Kidney (tissue), 14 donors: ENCODE measurements around the gene HHIPL1. TPM values are rescaled to one million over a fixed set of nuclear protein-coding genes. Genes with fewer than 3 reads are reported as not detected.

Experiments used
- DNase-seq, 5 donors: peaks; one replicate each; pipeline ENCODE4 v3.0.0-alpha.2; 2013 to 2020
- FAIRE-seq: peaks from 2 replicates; lab custom pipeline; 2012; peaks lifted over from hg19 to GRCh38; lab: Jason Lieb, UNC
- H3K27ac ChIP-seq, 2 donors: one replicate each; pipeline ENCODE4 v1.7.0; 2013; ENCODE audit warnings: low read depth in 2 of 2, low read length in 2 of 2, inconsistent platforms in 1 of 2
- H3K27me3 ChIP-seq: one replicate; pipeline ENCODE4 v1.7.1; 2013; ENCODE audit warnings: low read length, inconsistent platforms; ENCODE audit not compliant: control insufficient read depth, insufficient read depth
- H3K36me3 ChIP-seq, 3 donors: one replicate each; pipeline versions ENCODE4 v1.7.0 to v1.7.1; 2013; ENCODE audit warnings: low read length in 3 of 3, control low read depth in 1 of 3, inconsistent platforms in 1 of 3; ENCODE audit not compliant: insufficient read depth in 3 of 3, control insufficient read depth in 2 of 3
- H3K4me1 ChIP-seq, 3 donors: one replicate each; pipeline versions ENCODE4 v1.7.0 to v1.7.1; 2013; ENCODE audit warnings: low read length in 3 of 3, inconsistent platforms in 1 of 3, low read depth in 1 of 3; ENCODE audit not compliant: control insufficient read depth in 2 of 3, insufficient read depth in 2 of 3
- H3K4me3 ChIP-seq, 3 donors: one replicate each; pipeline versions ENCODE4 v1.7.0 to v1.8.1; 2013; ENCODE audit warnings: low read length in 3 of 3, control low read depth in 1 of 3, inconsistent platforms in 1 of 3
- H3K9ac ChIP-seq, 3 donors: one replicate each; pipeline versions ENCODE4 v1.7.0 to v1.7.1; 2013; ENCODE audit warnings: low read length in 3 of 3, control low read depth in 1 of 3, inconsistent platforms in 1 of 3
- H3K9me3 ChIP-seq, 3 donors: one replicate each; pipeline versions ENCODE4 v1.7.0 to v1.7.1; 2013; ENCODE audit warnings: low read length in 3 of 3, control low read depth in 1 of 3, inconsistent platforms in 1 of 3; ENCODE audit not compliant: control insufficient read depth in 2 of 3, insufficient read depth in 1 of 3
- intact Hi-C: fragments of 100-400 bp; cut with DNase I; formaldehyde crosslinking; loops from one replicate; pipeline ENCODE4 v1.11.1; 2022
- polyA plus RNA-seq: library from polyadenylated mRNA; stranded (reverse); fragments of 350-450 nt; fragmentation: Illumina TruSeq; extraction: RNeasy Lipid Tissue Mini Kit (QIAGEN cat#74804); gene quantifications from one replicate; pipeline ENCODE4 v1.2.3, GENCODE V29; 2014; ENCODE audit warnings: low read depth, low replicate concordance; ENCODE audit not compliant: insufficient read depth
- total RNA-seq: library from RNA; stranded (reverse); fragmentation: NEBNext Ultra II Directional; extraction: Animal tissue kit (Norgen Biotek cat#: 25700); gene quantifications from one replicate; pipeline ENCODE4 v1.2.1, GENCODE V29; 2021
- TF ChIP-seq, protein P1 (sequence below): IDR thresholded peaks from 3 replicates; pipeline ENCODE4 v1.5.1; 2012; ENCODE audit warnings: mild to moderate bottlenecking, moderate library complexity, borderline replicate concordance; ENCODE audit not compliant: insufficient read depth; ENCODE audit errors: extremely low read depth
- donor health status: control.
- donor health status: control.
- donor health status: control.
- donor health status: control.
- donor health status: control.
- donor health status: DM: yes; HTN: yes; CAD: no.
- donor health status: Normal renal cell carcinoma (clear cell type).

The HHIPL1 gene
- total and polyA plus RNA-seq, 2 donors from 2014 or later = 0.32 to 0.88 TPM

DNA sequence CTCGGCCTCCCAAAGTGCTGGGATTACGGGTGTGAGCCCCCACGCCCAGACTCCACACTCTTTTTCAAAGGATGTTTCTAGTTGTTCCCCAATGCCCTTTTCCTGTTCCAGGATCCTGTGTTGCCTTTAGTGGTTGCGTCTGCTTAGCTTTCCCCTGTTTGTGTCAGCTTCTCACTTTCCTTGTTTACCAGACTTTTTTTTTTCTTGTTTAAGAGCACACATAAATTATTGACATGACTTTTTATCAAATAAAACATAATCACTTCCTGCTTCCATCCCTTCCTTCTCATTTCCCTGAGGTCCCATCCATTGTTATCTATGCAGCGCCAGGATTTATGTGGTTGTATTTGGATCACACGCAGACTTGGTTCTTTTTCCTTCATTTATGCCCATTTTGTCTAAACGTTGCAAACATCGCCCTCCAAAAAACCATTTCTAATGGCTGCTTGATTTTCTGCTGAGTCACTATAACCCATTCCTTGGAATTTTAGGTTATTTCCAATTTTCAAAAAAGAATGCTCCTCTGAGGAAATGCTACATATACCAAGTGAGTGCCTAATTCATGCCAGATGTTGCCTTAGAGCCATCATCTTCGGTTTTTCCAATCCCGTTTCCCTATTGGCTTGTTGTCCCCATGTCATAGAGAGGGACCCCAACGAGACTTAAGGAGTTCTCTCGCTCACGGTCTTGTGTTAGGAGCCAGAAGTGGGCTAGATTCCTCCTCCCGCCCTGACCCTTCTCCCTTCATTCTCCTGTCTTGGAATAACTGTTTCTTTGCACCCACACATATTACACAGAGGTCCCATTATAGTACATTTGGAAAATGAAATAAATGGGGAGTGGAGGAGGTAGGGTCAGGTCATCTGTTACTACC, 25.7 kb downstream of the HHIPL1 start:
- no peaks in the 10 kb centered on the region for H3K9me3 ChIP-seq
- no peaks in the 10 kb centered on the region for H3K36me3 ChIP-seq
- H3K27me3 ChIP-seq = no peaks in the 10 kb centered on the region
- FAIRE-seq (no peak), DNase-seq (peak in 1 of 5 donors; percentile 8)
- intact Hi-C loops = no loop called here
- peaks cover 0 to 8% (median 4%) of the 10 kb centered on the region in 3 donors for H3K4me1 ChIP-seq
- no peak overlapping the region for H3K27ac ChIP-seq
- no peak overlapping the region for H3K9ac ChIP-seq
- TF ChIP-seq, protein P1, sequence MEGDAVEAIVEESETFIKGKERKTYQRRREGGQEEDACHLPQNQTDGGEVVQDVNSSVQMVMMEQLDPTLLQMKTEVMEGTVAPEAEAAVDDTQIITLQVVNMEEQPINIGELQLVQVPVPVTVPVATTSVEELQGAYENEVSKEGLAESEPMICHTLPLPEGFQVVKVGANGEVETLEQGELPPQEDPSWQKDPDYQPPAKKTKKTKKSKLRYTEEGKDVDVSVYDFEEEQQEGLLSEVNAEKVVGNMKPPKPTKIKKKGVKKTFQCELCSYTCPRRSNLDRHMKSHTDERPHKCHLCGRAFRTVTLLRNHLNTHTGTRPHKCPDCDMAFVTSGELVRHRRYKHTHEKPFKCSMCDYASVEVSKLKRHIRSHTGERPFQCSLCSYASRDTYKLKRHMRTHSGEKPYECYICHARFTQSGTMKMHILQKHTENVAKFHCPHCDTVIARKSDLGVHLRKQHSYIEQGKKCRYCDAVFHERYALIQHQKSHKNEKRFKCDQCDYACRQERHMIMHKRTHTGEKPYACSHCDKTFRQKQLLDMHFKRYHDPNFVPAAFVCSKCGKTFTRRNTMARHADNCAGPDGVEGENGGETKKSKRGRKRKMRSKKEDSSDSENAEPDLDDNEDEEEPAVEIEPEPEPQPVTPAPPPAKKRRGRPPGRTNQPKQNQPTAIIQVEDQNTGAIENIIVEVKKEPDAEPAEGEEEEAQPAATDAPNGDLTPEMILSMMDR = no peak
- H3K4me3 ChIP-seq = no peak overlapping the region

DNA sequence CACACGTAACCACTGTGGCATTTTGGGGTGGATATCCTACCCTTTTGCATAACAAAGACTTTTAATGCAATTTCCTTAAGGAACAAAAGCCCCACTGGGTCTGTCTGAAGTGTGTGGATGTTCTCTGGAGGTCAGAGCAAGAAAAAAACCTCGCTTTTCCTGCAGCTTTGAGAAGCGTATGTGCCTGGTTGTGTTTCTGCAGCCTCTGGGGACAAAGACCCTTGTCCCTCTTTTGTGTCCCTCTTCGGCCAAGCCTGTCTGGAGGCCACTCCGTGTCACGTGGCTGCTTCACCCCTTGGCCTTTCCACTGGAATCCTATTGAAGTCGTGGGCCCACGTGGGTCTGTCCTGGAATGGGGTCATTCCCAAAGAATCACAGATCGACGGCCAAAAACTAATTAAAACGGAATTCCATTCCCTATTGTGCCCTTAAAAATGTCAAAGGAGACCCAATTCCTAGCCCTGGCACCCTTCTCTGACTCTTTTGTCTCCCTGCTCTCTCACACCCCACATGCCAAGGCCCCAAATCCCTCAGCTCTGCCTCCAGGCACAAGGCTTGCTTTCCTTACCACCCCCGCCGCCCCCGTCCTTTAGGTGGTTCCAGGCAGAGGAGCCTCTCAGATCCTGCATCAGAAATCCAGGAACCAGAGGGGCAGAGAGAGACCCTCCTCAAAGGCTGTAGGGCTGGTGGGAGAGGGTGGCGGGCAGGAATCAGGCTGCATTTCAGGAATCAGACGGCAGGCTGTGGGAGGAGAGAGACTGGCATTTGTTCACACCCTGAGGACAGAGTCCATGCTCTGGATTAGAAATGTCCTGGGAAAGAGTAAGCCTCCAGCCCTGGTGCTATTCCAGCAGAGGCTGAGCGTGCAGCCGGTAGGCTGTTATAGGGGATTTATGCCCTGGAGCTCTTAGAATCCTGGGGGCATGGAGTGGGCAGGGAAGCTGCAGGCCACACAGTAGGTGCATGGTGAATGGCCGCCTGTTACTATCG, 26.6 kb downstream of the HHIPL1 start:
- no peak overlapping the region for H3K9ac ChIP-seq
- FAIRE-seq = no peak
- peaks cover 3% of the 10 kb centered on the region for H3K27me3 ChIP-seq
- peaks cover 0 to 8% (median 4%) of the 10 kb centered on the region in 3 donors for H3K4me1 ChIP-seq
- H3K36me3 ChIP-seq = no peaks in the 10 kb centered on the region
- intact Hi-C loops = no loop called here
- H3K27ac ChIP-seq = no peak overlapping the region
- H3K9me3 ChIP-seq = no peaks in the 10 kb centered on the region
- TF ChIP-seq, protein P1 = no peak
- peak in 3 of 5 donors; percentile 39 to 44 (median 40) for DNase-seq
- no peak overlapping the region for H3K4me3 ChIP-seq

- DNase-seq (peak in 2 of 5 donors; percentile 34 to 39), FAIRE-seq (no peak)
- Histone ChIP-seq H3K36me3 (no peaks in the 10 kb centered on the region), H3K9ac (no peak overlapping the region), H3K27me3 (peaks cover 3% of the 10 kb centered on the region), H3K9me3 (no peaks in the 10 kb centered on the region), H3K27ac (no peak overlapping the region), H3K4me3 (no peak overlapping the region), H3K4me1 (peaks cover 0 to 8% (median 4%) of the 10 kb centered on the region in 3 donors)
- intact Hi-C loops = no loop called here
- TF ChIP-seq, protein P1 = no peak
Observed at GRCh38 chr14:99672506-99673304, 27.8 kb downstream of the HHIPL1 start.
